Measurements from ENCODE around the gene NOA1. TPM values are rescaled to one million over a fixed set of nuclear protein-coding genes. Genes with fewer than 3 reads are reported as not detected.

NOA1 gene
- polyA plus RNA-seq, 2 of the 4 experiments (the other 2 are of a cell fraction): 11.3 to 15.0 TPM

DNA sequence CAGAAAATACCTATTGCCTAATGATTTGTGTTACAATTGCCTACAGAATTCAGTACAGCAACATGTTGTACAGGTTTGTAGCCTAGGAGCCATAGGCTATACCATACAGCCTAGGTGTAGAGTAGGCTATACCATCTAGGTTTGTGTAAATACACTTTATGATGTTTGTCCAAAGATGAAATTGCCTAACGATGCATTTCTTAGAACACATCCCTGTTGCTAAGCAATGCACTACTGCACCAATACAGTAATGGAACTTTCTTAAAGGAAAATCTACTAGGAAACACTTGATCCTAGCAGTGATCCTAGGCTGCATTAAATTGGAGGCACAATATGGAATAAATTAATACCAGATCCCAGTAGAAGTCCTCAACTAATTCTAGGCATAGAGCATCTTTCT lies 18.3 kb downstream of the NOA1 start:
- CTCF ChIA-PET: interaction anchor here (0.8 to 1.4 kb wide), 2 partner anchors 18 to 93 kb away, joined by 3 to 4 read pairs; no protein-coding TSS in a partner anchor
- Histone ChIP-seq H3K4me3 (no peak overlapping the region), H3K4me1 (no peaks in the 10 kb centered on the region), H3K4me2 (no peak overlapping the region), H3K9me3 (no peaks in the 10 kb centered on the region), H3K27ac (no peak overlapping the region)
- no peak for DNase-seq (ENCODE audit: low read depth in 1 of 2, low spot score in 1 of 2)
- POLR2A ChIA-PET: no interaction called here
- 50% methylated on average over 1 of the region's 1 CpG for WGBS (ENCODE audit: missing lambda C conversion rate)
- TF ChIP-seq REST (IDR thresholded peaks at IDR 0.05) (no peak), CBX2 (IDR thresholded peaks at IDR 0.05; ENCODE audit: borderline replicate concordance, low read depth) (no peak), FOSL2 (IDR thresholded peaks at IDR 0.05) (no peak), FOSL2 (CRISPR knock-in tag; IDR thresholded peaks at IDR 0.05) (no peak), HES2 (IDR thresholded peaks at IDR 0.05) (no peak), NFE2L2 (conservative IDR thresholded peaks at IDR 0.05; ENCODE audit: low read length) (no peak), EHMT2 (IDR thresholded peaks at IDR 0.05; ENCODE audit: low read depth) (no peak)
- no peak for FAIRE-seq
- no peak for ATAC-seq

DNA sequence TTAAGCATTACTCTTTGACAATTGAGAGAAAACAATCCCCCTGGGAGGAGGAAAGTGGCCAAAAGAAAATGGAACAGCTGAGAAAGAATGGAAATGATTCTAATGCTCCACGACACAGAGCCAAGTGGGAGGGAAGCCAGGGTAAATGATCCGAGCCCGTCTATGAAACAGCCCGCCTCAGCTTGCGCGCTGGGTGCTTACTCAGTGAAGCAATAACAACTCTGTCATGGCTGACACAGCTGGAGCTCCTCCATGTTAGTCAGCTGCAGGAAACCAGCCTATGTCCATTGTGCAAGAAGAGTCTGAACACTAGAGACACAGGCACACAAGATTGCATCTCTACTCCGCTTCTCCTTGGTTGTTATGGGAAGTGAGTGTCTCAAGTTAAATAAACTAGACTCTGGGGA lies 19.3 kb downstream of the NOA1 start:
- H3K9me3 ChIP-seq: no peaks in the 10 kb centered on the region
- H3K4me1 ChIP-seq: no peaks in the 10 kb centered on the region
- FAIRE-seq (no peak), DNase-seq (ENCODE audit: low read depth in 1 of 2, low spot score in 1 of 2) (peak in 1 of 2 experiments; percentile 13), ATAC-seq (peak; percentile 43 to 49; a peak in 4 of 6 replicates)
- H3K27ac ChIP-seq: no peak overlapping the region
- no peak overlapping the region for H3K4me3 ChIP-seq
- 63% methylated on average over 7 of the region's 7 CpGs for WGBS (ENCODE audit: missing lambda C conversion rate)
- no peak overlapping the region for H3K4me2 ChIP-seq
- no peak for TF ChIP-seq CEBPB (IDR thresholded peaks at IDR 0.05)
- TF ChIP-seq HOXB5 (CRISPR knock-in tag; IDR thresholded peaks at IDR 0.05): no peak
- TF ChIP-seq NPAS2 (CRISPR knock-in tag; IDR thresholded peaks at IDR 0.05; ENCODE audit: borderline replicate concordance): no peak
- TF ChIP-seq BCL3 (IDR thresholded peaks at IDR 0.05): no peak
- TF ChIP-seq USF2 (IDR thresholded peaks at IDR 0.05): no peak
- TF ChIP-seq REST (IDR thresholded peaks at IDR 0.05): no peak
- TF ChIP-seq RCOR1 (IDR thresholded peaks at IDR 0.05; ENCODE audit: low read depth, low read length): no peak
- no peak for TF ChIP-seq PBX3 (IDR thresholded peaks at IDR 0.05)
- no peak for TF ChIP-seq TP53 (CRISPR knock-in tag; IDR thresholded peaks at IDR 0.05)
- TF ChIP-seq CTCF (IDR thresholded peaks at IDR 0.05): no peak
- TF ChIP-seq BHLHE40 (IDR thresholded peaks at IDR 0.05; ENCODE audit: low read depth, low read length): no peak
- no peak for TF ChIP-seq MAX (IDR thresholded peaks at IDR 0.05)
- POLR2A ChIA-PET: no interaction called here
- CTCF ChIA-PET: no interaction called here
